GM21737 (cell line): ENCODE results near the gene LGR4.

Source experiments
- ATAC-seq: cut with Tn5 transposase; IDR thresholded peaks from one replicate; pipeline ENCODE4 v1.9.1; 2021; ENCODE audit warnings: mild to moderate bottlenecking, moderate library complexity; ENCODE audit not compliant: unreplicated experiment

Gene LGR4

GRCh38 chr11:27485930-27486773 is 13.6 kb upstream of the LGR4 start:
- ATAC-seq = no peak

GRCh38 chr11:27482793-27483192 is 10.2 kb upstream of the LGR4 start:
- no peak for ATAC-seq

- ATAC-seq = no peak
These were observed 9.4 kb upstream of the LGR4 start for GRCh38 chr11:27481992-27482391.

- no peak for ATAC-seq
These were observed 5.2 kb upstream of the LGR4 start for GRCh38 chr11:27477831-27478230.

- ATAC-seq = no peak
These were observed 4.7 kb upstream of the LGR4 start for GRCh38 chr11:27477243-27477642.

- no peak for ATAC-seq
These were observed 3.0 kb upstream of the LGR4 start for GRCh38 chr11:27475622-27476021.

GRCh38 chr11:27473017-27473406 is 422 bp upstream of the LGR4 start:
- no peak for ATAC-seq

GRCh38 chr11:27471589-27472397 is 797 bp downstream of the LGR4 start:
- peak; percentile 50 for ATAC-seq

GRCh38 chr11:27470826-27471588 is 1.6 kb downstream of the LGR4 start:
- no peak for ATAC-seq

- no peak for ATAC-seq
These were observed 2.4 kb downstream of the LGR4 start for GRCh38 chr11:27470166-27470565.

- no peak for ATAC-seq
These were observed 3.4 kb downstream of the LGR4 start for GRCh38 chr11:27468995-27469695.

GRCh38 chr11:27468209-27468994 is 4.2 kb downstream of the LGR4 start:
- ATAC-seq = no peak

- no peak for ATAC-seq
These were observed 5.2 kb downstream of the LGR4 start for GRCh38 chr11:27467181-27467913.

- no peak for ATAC-seq
These were observed 6.2 kb downstream of the LGR4 start for GRCh38 chr11:27466363-27466762.

- no peak for ATAC-seq
These were observed 7.0 kb downstream of the LGR4 start for GRCh38 chr11:27465629-27466028.

GRCh38 chr11:27464909-27465308 is 7.7 kb downstream of the LGR4 start:
- ATAC-seq = no peak

- no peak for ATAC-seq
These were observed 8.3 kb downstream of the LGR4 start for GRCh38 chr11:27464289-27464696.

GRCh38 chr11:27462543-27462942 is 10.0 kb downstream of the LGR4 start:
- ATAC-seq = no peak
